HG03520 (cell line): ENCODE data around the gene RAB24.
"Not testable (repeated sequence)": the region's sequence is repeated elsewhere in the genome, so short reads cannot be mapped to it uniquely, and the experiment has no call there.

Experiments
- ATAC-seq: cut with Tn5 transposase; IDR thresholded peaks from one replicate; pipeline ENCODE4 v1.9.1; 2021; ENCODE audit warnings: mild to moderate bottlenecking, moderate library complexity; ENCODE audit not compliant: unreplicated experiment

Gene RAB24

DNA sequence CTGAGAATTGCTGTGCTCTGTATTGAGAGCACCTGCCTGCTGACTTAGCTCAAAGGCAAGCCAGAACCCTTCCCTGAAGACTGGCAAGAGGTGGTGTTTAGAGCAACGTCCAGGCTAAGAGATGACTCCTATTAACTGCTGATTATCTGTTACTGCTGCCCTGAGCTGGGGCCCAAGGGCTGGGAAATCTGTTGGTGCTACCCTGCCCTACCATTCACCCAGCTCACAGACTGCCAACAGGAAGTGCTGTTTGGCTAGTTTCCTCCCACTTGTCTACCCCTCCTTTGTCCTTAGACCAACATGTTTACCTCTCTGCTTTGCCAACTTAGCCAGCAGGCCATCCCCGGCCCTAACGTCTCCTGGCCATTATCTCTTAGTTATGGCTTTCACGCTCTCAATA is 6.9 kb downstream of the RAB24 start:
- no peak for ATAC-seq

DNA sequence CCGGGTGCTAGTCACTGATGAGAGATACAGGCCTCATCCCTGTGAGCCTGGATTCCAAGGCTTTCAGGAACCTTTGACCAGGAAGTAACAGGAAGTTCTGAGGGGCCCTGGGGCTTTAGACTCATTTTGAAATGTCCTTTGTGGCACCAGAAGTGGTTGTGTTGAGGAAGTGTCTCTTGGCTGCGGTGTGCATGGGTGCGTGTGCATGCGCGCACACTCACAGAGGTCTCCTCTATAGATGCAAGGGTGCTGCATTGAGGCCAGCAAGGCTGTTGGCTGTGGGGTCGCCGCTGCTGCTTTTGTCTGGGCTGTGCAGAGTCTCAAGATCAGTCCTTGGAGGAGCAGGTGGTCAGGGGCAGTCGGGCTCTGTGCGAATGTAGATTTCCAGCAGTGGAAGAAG is 7.6 kb downstream of the RAB24 start:
- no peak for ATAC-seq

- no peak for ATAC-seq
Measured at GRCh38 chr5:177294632-177295031, 8.9 kb downstream of the RAB24 start.

DNA sequence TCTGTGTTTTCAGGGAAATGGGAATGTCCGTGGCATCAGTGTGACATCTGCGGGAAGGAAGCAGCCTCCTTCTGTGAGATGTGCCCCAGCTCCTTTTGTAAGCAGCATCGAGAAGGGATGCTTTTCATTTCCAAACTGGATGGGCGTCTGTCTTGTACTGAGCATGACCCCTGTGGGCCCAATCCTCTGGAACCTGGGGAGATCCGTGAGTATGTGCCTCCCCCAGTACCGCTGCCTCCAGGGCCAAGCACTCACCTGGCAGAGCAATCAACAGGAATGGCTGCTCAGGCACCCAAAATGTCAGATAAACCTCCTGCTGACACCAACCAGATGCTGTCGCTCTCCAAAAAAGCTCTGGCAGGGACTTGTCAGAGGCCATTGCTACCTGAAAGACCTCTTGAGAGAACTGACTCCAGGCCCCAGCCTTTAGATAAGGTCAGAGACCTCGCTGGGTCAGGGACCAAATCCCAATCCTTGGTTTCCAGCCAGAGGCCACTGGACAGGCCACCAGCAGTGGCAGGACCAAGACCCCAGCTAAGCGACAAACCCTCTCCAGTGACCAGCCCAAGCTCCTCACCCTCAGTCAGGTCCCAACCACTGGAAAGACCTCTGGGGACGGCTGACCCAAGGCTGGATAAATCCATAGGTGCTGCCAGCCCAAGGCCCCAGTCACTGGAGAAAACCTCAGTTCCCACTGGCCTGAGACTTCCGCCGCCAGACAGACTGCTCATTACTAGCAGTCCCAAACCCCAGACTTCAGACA is 9.5 kb downstream of the RAB24 start:
- ATAC-seq = no peak

GRCh38 chr5:177291735-177292134 is 11.8 kb downstream of the RAB24 start:
- ATAC-seq = no peak

DNA sequence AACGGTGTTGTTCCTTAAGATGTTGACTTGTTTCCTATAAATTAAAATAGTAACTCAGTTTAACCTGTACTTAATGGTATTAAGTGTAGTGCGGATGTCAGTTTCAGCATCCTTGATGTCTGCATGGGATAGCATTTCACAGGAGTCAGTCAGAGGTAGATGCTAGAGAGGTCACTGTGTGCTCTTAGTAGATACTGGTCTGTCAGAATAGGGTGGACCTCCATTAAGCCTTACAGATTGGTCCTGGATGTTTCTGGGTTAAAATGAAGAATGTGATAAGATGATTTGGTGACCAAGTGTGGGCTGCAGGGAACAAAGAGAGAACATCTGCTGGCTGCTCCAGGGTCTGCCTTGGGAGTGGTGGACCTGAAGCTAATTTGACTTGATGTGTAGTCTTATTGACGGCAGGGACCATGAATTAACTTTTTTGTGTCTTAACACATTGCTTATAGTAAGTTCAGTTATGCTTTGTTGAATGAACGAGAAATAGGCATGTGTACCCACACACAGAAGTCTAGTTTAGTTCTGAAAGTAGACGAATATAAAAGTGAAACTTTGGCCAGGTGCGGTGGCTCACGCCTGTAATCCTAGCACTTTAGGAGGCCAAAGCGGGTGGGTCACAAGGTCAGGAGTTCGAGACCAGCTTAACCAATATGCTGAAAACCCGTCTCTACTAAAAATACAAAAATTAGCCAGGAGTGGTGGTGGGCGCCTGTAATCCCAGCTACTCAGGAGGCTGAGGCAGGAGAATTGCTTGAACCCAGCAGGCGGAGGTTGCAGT is 12.5 kb downstream of the RAB24 start:
- no peak for ATAC-seq

DNA sequence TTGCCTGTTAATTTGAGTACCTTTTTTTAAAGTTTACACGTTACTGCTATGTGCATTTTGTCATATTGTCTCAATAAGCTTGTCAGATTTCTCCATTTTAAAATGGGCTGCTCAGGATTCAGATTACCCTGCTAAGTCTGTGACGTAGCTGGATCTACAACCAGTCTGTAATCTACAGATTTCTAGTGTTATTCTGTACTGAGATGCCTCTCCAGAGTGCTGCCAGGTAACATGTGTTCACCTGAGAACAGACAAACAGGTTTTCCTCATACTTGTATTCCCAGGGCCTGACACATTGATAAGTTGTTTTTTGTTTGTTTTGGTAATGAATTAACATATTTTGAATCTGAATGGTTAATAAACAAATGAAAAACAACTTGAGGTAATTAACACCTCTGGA is 15.3 kb downstream of the RAB24 start:
- no peak for ATAC-seq

DNA sequence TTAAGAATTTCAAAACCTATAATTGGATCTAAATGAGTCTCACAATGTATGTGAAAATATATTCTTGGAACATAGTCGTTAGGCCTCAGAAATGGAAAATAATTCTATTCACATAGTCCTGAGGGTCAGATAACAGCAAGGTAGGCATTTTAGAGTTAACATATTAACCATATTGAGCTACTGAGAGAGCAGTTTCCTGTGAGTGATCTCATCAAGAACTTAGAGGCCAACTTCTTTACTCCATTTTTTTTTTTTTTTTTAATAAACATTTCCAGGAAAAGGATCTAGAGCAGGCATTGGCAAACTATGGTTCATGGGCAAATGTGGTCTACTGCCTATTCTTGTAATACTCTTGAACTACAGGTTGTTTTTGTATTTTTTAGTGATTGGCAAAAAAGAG is 26.6 kb downstream of the RAB24 start:
- ATAC-seq = no peak

- ATAC-seq = no peak
Measured at GRCh38 chr5:177275883-177276282, 27.6 kb downstream of the RAB24 start.

DNA sequence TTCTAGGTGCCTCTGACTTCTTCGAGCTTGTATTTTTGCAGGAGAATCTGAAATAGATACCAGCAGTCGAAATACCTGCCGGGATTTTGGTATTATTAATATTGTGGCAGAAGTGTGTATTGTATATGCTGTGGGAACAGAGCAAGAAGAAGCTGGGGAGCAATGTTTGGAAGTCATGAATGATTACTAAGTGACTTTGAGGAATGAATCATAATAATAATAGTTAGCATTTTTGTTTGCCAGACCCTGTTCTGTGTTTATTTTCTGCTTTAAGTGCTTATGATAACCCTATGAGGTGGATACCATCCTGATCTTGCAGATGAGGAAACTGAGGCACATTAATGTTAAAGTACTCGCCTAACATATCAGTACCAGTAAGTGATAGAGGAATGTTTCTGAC is 32.4 kb downstream of the RAB24 start:
- no peak for ATAC-seq

GRCh38 chr5:177270653-177271052 is 32.9 kb downstream of the RAB24 start:
- no peak for ATAC-seq

GRCh38 chr5:177269976-177270375 is 33.5 kb downstream of the RAB24 start:
- ATAC-seq = no peak

DNA sequence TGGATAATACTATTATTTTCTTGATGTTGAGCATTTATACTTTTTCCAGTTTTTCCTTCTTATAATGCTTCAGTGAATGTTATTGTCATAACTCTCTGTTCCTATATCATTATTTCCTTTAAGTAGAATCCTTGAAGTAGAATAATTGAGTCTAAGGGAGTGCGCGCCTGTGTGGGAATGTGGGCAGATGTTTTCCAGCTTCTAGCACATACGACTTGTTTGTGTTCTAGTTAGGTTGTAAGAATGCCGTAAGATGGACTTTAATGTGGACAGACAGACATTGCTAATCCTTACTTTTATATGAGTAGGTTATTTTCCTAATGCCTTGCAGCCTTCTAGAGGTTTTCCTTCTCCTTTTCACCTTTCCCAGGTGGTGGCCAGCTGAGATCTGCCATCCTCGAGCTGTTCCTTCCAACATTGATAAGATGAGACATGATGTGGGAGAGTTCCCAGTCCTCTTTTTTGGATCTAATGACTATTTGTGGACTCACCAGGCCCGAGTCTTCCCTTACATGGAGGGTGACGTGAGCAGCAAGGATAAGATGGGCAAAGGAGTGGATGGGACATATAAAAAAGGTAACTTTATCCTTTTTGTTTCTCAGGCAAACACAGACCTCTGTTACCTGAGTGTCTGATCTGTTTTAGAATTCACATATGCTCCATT is 34.2 kb downstream of the RAB24 start:
- ATAC-seq = no peak

- ATAC-seq = no peak
Measured at GRCh38 chr5:177265395-177265794, 38.1 kb downstream of the RAB24 start.

- ATAC-seq = no peak
Measured at GRCh38 chr5:177264178-177264577, 39.3 kb downstream of the RAB24 start.

- ATAC-seq = no peak
Measured at GRCh38 chr5:177261510-177261909, 42.0 kb downstream of the RAB24 start.

DNA sequence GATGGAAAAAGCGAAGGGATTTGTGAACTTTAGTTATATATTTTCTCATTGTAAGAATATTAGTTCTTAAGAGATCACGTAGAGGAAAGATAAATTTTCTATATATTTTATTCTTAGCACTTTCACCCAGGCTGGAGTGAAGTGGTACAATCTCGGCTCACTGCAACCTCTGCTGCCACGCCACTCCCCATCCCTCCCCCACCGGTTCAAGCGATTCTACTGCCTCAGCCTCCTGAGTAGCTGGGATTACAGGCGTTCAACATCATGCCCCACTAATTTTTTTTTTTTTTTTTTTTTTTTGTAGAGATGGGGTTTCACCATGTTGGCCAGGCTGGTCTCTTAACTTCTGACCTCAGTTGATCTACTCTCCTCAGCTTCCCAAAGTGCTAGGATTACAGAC is 42.6 kb downstream of the RAB24 start:
- ATAC-seq = no peak

GRCh38 chr5:177258711-177259110 is 44.8 kb downstream of the RAB24 start:
- ATAC-seq = not testable (repeated sequence)

DNA sequence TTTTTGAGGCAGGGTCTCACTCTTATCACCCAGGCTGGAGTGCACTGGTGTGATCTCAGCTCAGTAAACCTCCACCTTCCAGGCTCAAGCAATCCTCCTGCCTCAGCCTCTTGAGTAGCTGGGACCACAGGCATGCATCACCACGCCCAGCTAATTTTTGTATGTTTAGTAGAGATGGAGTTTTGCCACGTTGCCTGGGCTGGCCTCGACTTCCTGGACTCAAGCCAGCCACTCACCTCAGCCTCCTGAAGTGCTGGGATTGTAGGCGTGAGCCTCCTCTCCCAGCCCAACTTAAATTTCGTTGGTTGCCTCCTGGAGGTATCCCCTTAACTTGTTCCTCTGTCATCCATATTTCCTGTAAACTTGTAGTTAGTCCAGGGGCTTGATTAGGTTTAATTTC is 47.2 kb downstream of the RAB24 start:
- ATAC-seq = no peak

DNA sequence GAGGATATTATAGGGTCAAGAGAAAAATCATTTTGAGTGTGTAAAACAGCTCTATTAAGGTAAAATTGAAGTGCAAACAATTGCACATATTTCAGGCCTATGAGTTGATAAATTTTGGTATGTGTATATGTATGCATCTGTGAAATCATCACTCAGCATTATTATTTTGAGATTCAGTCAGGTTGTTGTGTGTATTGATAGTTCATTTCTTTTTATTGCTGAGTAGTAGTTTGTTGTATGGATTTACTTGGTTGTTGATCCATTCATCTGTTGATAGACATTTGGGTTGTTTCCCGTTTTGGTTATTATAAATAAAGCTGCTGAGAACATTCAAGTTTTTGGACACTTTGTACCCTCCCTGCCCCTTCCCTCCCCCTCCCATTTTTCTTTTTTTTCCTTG is 50.3 kb downstream of the RAB24 start:
- no peak for ATAC-seq
